Left lobe of liver (tissue), 2 donors: ENCODE data around the gene IFT25. TPM values are rescaled to one million over a fixed set of nuclear protein-coding genes. Genes with fewer than 3 reads are reported as not detected.
"Not testable (repeated sequence)": the region's sequence is repeated elsewhere in the genome, so short reads cannot be mapped to it uniquely, and the experiment has no call there.

Experiments
- ATAC-seq: fragments of 200-7000 bp; cut with Tn5 transposase; one replicate; pipeline ENCODE4 v1.9.1; 2020; ENCODE audit warnings: mild to moderate bottlenecking, moderate library complexity
- DNase-seq: peaks from one replicate; pipeline ENCODE4 v3.0.0-alpha.2; 2020; ENCODE audit warnings: low spot score
- total RNA-seq: library from RNA; stranded (reverse); gene quantifications from one replicate; pipeline ENCODE4 v1.2.1, GENCODE V29; 2021
- donor health status: DM: no; HTN: no; CAD: no; lungs with moderate emphysema.
- donor health status: DM: no; HTN: yes; CAD: no.

IFT25 gene
- total RNA-seq, result 14.4 TPM

- DNase-seq (peak; percentile 98), ATAC-seq (peak; percentile 88)
Observed at GRCh38 chr1:53945433-53946251, at the start of gene IFT25. Gene IFT25, minus strand, starts transcription at chr1:53945699. Its CDS starts 5,617 bp downstream, at chr1:53940082.

GRCh38 chr1:53994516-53994915, 49.0 kb upstream of the IFT25 start:
- ATAC-seq, DNase-seq: not testable (repeated sequence)

- DNase-seq, result no peak
Observed at GRCh38 chr1:53992085-53992874, 46.8 kb upstream of the IFT25 start.

GRCh38 chr1:53987880-53988279, 42.4 kb upstream of the IFT25 start:
- ATAC-seq, result no peak

More at GRCh38 chr1:53992085-53992874, 46.8 kb upstream of the IFT25 start:
- ATAC-seq, result peak; percentile 85

GRCh38 chr1:53986458-53986857, 41.0 kb upstream of the IFT25 start:
- DNase-seq, result no peak
- no peak for ATAC-seq

More at GRCh38 chr1:53987880-53988279, 42.4 kb upstream of the IFT25 start:
- no peak for DNase-seq

- no peak for DNase-seq
Observed at GRCh38 chr1:53984726-53985125, 39.2 kb upstream of the IFT25 start.

GRCh38 chr1:53982763-53983104, 37.2 kb upstream of the IFT25 start:
- DNase-seq, result no peak

More at GRCh38 chr1:53984726-53985125, 39.2 kb upstream of the IFT25 start:
- no peak for ATAC-seq

GRCh38 chr1:53982034-53982762, 36.7 kb upstream of the IFT25 start:
- ATAC-seq (peak; percentile 90), DNase-seq (peak; percentile 74)

More at GRCh38 chr1:53982763-53983104, 37.2 kb upstream of the IFT25 start:
- peak; percentile 82 for ATAC-seq

- no peak for DNase-seq
- ATAC-seq, result peak; percentile 27
Observed at GRCh38 chr1:53981220-53981619, 35.7 kb upstream of the IFT25 start.

- no peak for DNase-seq
- no peak for ATAC-seq
Observed at GRCh38 chr1:53979712-53980450, 34.4 kb upstream of the IFT25 start.

- ATAC-seq (no peak), DNase-seq (no peak)
Observed at GRCh38 chr1:53975861-53976260, 30.4 kb upstream of the IFT25 start.

- no peak for DNase-seq
- no peak for ATAC-seq
Observed at GRCh38 chr1:53971718-53972117, 26.2 kb upstream of the IFT25 start.

GRCh38 chr1:53969323-53969722, 23.8 kb upstream of the IFT25 start:
- DNase-seq, ATAC-seq: not testable (repeated sequence)

GRCh38 chr1:53968125-53968513, 22.6 kb upstream of the IFT25 start:
- ATAC-seq (no peak), DNase-seq (no peak)

- ATAC-seq (peak; percentile 50), DNase-seq (no peak)
Observed at GRCh38 chr1:53967409-53968124, 22.1 kb upstream of the IFT25 start.

- DNase-seq (peak; percentile 63), ATAC-seq (peak; percentile 90)
Observed at GRCh38 chr1:53966794-53967193, 21.3 kb upstream of the IFT25 start.

GRCh38 chr1:53964109-53964508, 18.6 kb upstream of the IFT25 start:
- DNase-seq (no peak), ATAC-seq (no peak)

GRCh38 chr1:53963460-53963859, 18.0 kb upstream of the IFT25 start:
- no peak for ATAC-seq
- no peak for DNase-seq

- ATAC-seq (no peak), DNase-seq (no peak)
Observed at GRCh38 chr1:53962395-53962794, 16.9 kb upstream of the IFT25 start.
